Bronchial epithelial cell (primary cell): Measurements from ENCODE around the gene SLC12A7. TPM values are rescaled to one million over a fixed set of nuclear protein-coding genes. Genes with fewer than 3 reads are reported as not detected.

ENCODE experiments used
- DNase-seq: peaks from one replicate; pipeline ENCODE4 v3.0.0-alpha.2; 2010; ENCODE audit warnings: low read depth
- FAIRE-seq: peaks from 2 replicates; lab custom pipeline; 2011; peaks lifted over from hg19 to GRCh38; lab: Jason Lieb, UNC
- H3K27me3 ChIP-seq: 2 replicates; pipeline ENCODE4 v1.5.1; 2011; ENCODE audit warnings: low read length; ENCODE audit not compliant: control insufficient read depth, insufficient read depth
- H3K36me3 ChIP-seq: 2 replicates; pipeline ENCODE4 v1.5.1; 2011; ENCODE audit warnings: low read length; ENCODE audit not compliant: control insufficient read depth, insufficient read depth
- H3K4me3 ChIP-seq: 2 replicates; pipeline ENCODE4 v1.5.1; 2011; ENCODE audit warnings: mild to moderate bottlenecking, low read depth, low read length, control low read depth
- total RNA-seq: library from RNA; depleted of rRNA; stranded (reverse); fragments of >200 nt; gene quantifications from 2 replicates; pipeline ENCODE4 v1.2.1, GENCODE V29; 2014
- TF ChIP-seq, protein P1 (sequence below): IDR thresholded peaks from 2 replicates; pipeline ENCODE4 v1.5.1; 2011; ENCODE audit warnings: mild to moderate bottlenecking, moderate library complexity, low read length, control low read depth, inconsistent platforms; ENCODE audit not compliant: insufficient read depth, severe bottlenecking

SLC12A7 gene
- total RNA-seq, 1 donor from 2014 or later: 10.3 TPM

DNA sequence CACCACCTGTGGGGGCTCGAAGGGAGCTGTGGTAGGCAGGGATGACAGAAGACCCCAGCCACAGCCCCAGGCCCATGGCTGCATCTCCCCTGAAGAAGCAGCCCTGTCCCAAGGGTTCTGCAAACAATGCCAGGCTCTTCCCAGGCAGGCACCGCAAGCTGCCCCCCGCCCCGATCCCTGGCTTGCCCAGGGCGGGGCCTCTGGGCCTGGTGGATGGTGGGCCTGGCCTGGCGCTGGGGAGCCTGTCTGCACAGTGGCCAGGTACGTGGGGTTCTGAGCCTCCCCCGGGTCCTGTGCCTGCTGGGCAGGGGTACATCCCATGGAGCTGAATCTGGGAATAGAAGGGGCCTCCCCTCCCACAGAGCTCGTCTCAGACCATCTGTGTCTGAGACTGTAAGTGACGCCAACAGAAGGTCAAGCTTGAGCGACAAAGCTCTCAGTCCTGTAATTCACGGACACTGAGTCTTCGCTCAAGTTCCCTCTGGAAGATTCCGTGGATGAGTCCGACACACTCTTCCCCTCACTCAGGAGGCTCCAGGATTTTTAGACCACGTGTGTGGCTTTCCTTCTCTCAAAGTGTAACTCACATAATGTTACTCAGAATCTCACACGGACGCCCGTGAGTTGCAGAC, 4.4 kb upstream of the SLC12A7 start:
- H3K27me3 ChIP-seq: peaks cover 3% of the 10 kb centered on the region
- no peak for DNase-seq

DNA sequence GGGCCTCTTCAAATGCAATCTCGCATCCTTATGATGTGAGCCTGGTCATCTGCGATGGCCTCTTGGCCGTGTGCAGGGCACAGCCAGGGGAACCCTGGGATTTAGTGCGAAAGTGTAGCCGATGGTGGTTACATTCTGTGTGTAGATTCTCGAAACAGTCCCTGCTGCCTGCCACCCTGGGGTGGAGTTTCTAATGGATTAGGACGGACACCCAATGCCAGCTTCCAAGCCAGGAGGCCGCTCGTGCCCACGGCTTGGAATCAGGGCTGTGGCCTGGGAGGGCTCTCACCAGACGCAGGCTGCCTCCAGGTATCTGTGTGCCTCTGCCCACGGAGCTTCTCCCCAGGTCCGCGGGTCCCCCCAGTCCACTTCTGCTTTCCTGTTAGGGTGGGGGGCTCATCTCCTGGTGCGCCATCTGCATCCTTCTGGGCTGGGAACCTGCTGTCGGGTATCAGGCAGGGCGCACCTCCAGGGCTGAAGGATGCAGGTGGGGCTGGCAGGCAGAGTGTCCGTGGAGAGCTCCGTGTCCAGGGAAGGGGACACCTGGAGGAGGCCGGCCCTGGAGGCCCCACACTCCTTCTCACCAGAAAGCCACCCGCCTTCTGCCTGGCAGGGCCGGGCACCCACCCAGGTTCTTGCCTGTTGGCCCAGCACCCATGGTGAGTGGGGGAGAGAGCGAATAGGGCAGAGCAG, 3.4 kb upstream of the SLC12A7 start:
- DNase-seq (no peak), FAIRE-seq (no peak)
- Histone ChIP-seq H3K4me3 (no peak overlapping the region), H3K36me3 (no peaks in the 10 kb centered on the region), H3K27me3 (peaks cover 3% of the 10 kb centered on the region)
- TF ChIP-seq, protein P1, sequence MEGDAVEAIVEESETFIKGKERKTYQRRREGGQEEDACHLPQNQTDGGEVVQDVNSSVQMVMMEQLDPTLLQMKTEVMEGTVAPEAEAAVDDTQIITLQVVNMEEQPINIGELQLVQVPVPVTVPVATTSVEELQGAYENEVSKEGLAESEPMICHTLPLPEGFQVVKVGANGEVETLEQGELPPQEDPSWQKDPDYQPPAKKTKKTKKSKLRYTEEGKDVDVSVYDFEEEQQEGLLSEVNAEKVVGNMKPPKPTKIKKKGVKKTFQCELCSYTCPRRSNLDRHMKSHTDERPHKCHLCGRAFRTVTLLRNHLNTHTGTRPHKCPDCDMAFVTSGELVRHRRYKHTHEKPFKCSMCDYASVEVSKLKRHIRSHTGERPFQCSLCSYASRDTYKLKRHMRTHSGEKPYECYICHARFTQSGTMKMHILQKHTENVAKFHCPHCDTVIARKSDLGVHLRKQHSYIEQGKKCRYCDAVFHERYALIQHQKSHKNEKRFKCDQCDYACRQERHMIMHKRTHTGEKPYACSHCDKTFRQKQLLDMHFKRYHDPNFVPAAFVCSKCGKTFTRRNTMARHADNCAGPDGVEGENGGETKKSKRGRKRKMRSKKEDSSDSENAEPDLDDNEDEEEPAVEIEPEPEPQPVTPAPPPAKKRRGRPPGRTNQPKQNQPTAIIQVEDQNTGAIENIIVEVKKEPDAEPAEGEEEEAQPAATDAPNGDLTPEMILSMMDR: no peak

More for the DNA sequence above, 4.4 kb upstream of the SLC12A7 start:
- TF ChIP-seq, protein P1: no peak
- FAIRE-seq: no peak
- Histone ChIP-seq H3K36me3 (no peaks in the 10 kb centered on the region), H3K4me3 (no peak overlapping the region)

DNA sequence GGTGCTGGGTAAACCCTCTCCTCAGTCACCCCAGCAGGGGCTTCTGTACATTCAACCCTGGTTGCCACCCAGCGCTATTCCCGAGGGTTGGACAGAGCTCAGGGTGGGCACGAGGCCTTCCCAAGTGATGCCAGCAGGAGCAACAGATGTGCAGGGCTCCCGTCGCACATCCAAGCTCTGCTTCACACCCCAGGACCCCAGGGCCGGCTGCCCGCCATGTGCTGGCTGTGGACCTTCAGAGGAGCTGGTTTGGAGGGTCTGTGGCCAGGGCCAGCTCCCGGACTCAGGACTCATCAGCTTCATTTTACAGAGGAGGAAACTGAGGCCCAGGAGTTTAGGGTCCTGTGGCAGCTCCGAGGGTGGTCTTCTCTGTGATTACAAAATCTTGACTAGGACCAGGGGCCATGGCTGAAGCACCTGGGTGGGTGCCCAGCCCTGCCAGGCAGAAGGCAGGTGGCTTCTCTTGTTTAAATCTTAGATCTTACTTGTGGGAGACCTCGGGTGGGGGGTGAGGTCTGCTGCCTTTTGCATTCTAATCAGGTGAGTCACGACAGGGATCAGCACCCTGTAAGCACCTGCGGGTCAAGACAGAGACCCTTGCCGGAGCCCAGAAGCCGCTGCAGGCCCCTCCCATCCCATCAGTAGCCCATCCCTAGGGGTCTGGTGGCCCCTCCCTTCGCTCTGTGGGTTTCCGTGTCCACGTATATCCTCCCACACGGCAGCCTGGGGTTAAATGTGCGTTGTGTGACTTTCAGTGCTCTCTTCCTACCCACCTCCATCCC, 2.1 kb upstream of the SLC12A7 start:
- FAIRE-seq (no peak), DNase-seq (no peak)
- TF ChIP-seq, protein P1: no peak
- H3K27me3 ChIP-seq: peaks cover 1% of the 10 kb centered on the region
- no peaks in the 10 kb centered on the region for H3K36me3 ChIP-seq
- H3K4me3 ChIP-seq: no peak overlapping the region

DNA sequence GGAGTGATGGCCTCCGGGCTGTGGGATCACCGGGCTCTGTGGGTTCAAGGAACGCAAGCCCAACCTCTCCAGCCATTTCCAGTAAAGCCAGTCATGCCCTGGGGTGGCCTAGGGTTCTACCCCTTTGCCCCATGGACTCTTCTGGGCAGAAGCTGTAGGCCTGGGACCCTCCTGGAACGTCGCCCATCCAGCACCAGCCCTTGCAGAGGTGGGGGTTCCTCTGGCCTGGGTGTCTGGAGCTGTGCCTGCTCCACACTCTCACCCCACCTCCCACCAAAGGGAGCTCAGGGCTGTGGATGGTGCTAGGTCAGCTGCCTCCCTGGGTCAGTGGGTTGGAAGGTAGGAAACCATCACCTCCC, 1.4 kb upstream of the SLC12A7 start:
- Histone ChIP-seq H3K4me3 (no peak overlapping the region), H3K36me3 (no peaks in the 10 kb centered on the region), H3K27me3 (peaks cover 1% of the 10 kb centered on the region)
- FAIRE-seq (no peak), DNase-seq (no peak)
- TF ChIP-seq, protein P1: no peak

DNA sequence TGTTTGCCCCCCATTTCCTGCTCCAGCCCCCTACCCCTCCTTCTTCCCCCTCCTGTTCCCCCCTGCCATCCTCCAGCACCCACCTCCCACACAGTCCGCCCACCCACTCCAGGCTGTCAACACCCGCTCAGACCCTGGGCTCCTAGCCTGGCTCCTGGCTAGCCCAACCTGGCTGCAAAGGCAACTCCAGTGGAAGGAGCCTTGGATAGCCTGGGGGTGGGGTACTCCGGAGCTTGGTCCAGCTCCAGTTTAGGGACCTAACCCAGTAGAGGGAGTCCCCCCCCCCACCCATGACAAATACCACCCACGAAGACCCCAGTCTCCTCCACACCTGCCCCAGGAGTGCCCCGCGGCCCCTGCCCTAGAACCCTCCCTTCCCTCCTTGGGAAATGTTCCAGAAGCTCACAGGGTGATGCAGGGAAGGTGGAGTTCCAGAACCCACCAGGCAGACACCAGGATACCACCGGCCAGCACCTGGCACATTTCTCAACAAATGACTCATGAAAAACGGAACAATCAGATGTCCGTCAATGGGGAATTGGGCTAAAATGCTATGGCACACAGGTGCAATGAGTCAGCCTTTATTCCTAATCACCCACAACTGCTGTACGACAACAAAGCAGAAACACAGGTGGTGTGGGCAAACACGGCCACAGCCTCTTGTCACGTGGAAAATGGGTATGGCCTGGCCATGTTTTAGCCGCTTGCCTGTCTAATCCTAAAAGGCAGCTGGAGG, 901 bp upstream of the SLC12A7 start:
- Histone ChIP-seq H3K36me3 (no peaks in the 10 kb centered on the region), H3K27me3 (peaks cover 1% of the 10 kb centered on the region), H3K4me3 (no peak overlapping the region)
- FAIRE-seq (peak; percentile 52), DNase-seq (peak; percentile 77)
- TF ChIP-seq, protein P1: no peak
